OCI-LY7 (cell line): ENCODE measurements around the gene MAVS. TPM values are rescaled to one million over a fixed set of nuclear protein-coding genes. Genes with fewer than 3 reads are reported as not detected.

ENCODE experiments used
- BruUV-seq: library from RNA; stranded (reverse); fragments of 400-500 nt; replicated peaks from 2 replicates; lab custom pipeline; 2021; lab: Mats Ljungman, UMichigan
- CTCF ChIA-PET: fragments of 300-600 bp; sonication (Branson Sonifier 250); formaldehyde crosslinking; loops from one replicate; lab custom pipeline; 2022; ENCODE audit warnings: antibody characterized with exemption; ENCODE audit not compliant: unreplicated experiment; lab: Charles Lee
- POLR2A ChIA-PET: fragments of 300-600 bp; sonication (Branson Sonifier 250); formaldehyde crosslinking; loops from one replicate; lab custom pipeline; 2022; ENCODE audit warnings: antibody characterized with exemption; lab: Charles Lee
- DNase-seq: peaks from one replicate; pipeline ENCODE4 v3.0.0-alpha.2; 2015; ENCODE audit warnings: low spot score
- H2AFZ ChIP-seq: fragments of 200-600 bp; sonication (generic), shearing (Covaris generic); 2 replicates; pipeline ENCODE4 v1.6.1; 2014; ENCODE audit warnings: mild to moderate bottlenecking, antibody characterized with exemption, low read length, moderate library complexity
- H3K27ac ChIP-seq: fragments of 200-600 bp; sonication (generic); 2 replicates; pipeline ENCODE4 v1.5.1; 2014; ENCODE audit warnings: mixed run types, low read depth, mild to moderate bottlenecking, moderate library complexity, low read length, inconsistent platforms; ENCODE audit not compliant: poor library complexity, severe bottlenecking
- H3K36me3 ChIP-seq: fragments of 200-600 bp; sonication (generic); 2 replicates; pipeline ENCODE4 v1.6.1; 2014; ENCODE audit warnings: mild to moderate bottlenecking, antibody characterized with exemption, low read length, moderate library complexity, mixed read lengths; ENCODE audit not compliant: insufficient read depth
- H3K4me1 ChIP-seq: fragments of 200-600 bp; sonication (generic); 2 replicates; pipeline ENCODE4 v1.5.1; 2014; ENCODE audit warnings: mild to moderate bottlenecking, low read length; ENCODE audit not compliant: insufficient read depth, poor library complexity, severe bottlenecking
- H3K4me2 ChIP-seq: fragments of 200-600 bp; sonication (generic); 2 replicates; pipeline ENCODE4 v1.6.1; 2014; ENCODE audit warnings: mild to moderate bottlenecking, low read length
- H3K4me3 ChIP-seq: fragments of 200-600 bp; sonication (generic); 2 replicates; pipeline ENCODE4 v1.5.1; 2014; ENCODE audit warnings: mild to moderate bottlenecking, low read depth, low read length; ENCODE audit not compliant: poor library complexity, severe bottlenecking
- H3K79me2 ChIP-seq: fragments of 200-600 bp; sonication (generic); 2 replicates; pipeline ENCODE4 v1.6.1; 2016; ENCODE audit warnings: low read depth, mild to moderate bottlenecking, low read length, moderate library complexity, mixed read lengths; ENCODE audit not compliant: insufficient read depth
- H3K9me2 ChIP-seq: fragments of 200-600 bp; sonication (generic); 2 replicates; pipeline ENCODE4 v1.6.1; 2016; ENCODE audit warnings: mild to moderate bottlenecking, low read length, mixed read lengths; ENCODE audit not compliant: insufficient read depth
- H3K9me3 ChIP-seq: fragments of 200-600 bp; sonication (generic); 2 replicates; pipeline ENCODE4 v1.6.1; 2014; ENCODE audit warnings: mild to moderate bottlenecking, mixed run types, low read length, mixed read lengths
- H4K20me1 ChIP-seq: fragments of 200-600 bp; sonication (generic); 2 replicates; pipeline ENCODE4 v1.6.1; 2014; ENCODE audit warnings: mild to moderate bottlenecking, antibody characterized with exemption, low read length, moderate library complexity, mixed read lengths; ENCODE audit not compliant: insufficient read depth
- CTCF ChIP-seq: fragments of 200-600 bp; sonication (generic); conservative IDR thresholded peaks from 2 replicates; pipeline ENCODE4 v1.5.1; 2014; ENCODE audit warnings: mild to moderate bottlenecking, antibody characterized with exemption, low read length, moderate library complexity, mixed read lengths
- EZH2phosphoT487 ChIP-seq: fragments of 200-600 bp; sonication (generic); IDR thresholded peaks from 2 replicates; pipeline ENCODE4 v1.6.1; 2018; ENCODE audit warnings: low read depth, borderline replicate concordance, mild to moderate bottlenecking, mixed run types, antibody characterized with exemption, low read length, moderate library complexity, mixed read lengths
- intact Hi-C: fragments of 100-400 bp; cut with micrococcal nuclease; formaldehyde crosslinking; loops from one replicate; pipeline ENCODE4 v1.10.0; 2022; ENCODE audit not compliant: unreplicated experiment
- total RNA-seq, 2 experiments: library from RNA; depleted of rRNA in 1 of 2; stranded (reverse); fragments of >200 nt in 1 of 2; shearing (Covaris generic) in 1 of 2; gene quantifications; 2 replicates each; pipeline ENCODE4 v1.2.3, GENCODE V29; 2014 to 2022

MAVS gene
- total RNA-seq, 2 experiments from 2014 or later = 19.8 to 35.5 TPM

- ChIA-PET POLR2A (interaction anchor here (0.6 kb wide), 1 partner anchor 1706 kb away, joined by 3 read pairs; no protein-coding TSS in a partner anchor), CTCF (no interaction called here)
- intact Hi-C loops = no loop called here
- Histone ChIP-seq H3K4me2 (peak overlapping the region; percentile 68; the same call in 1 of the 2 replicates), H3K27ac (no peak overlapping the region), H3K4me1 (peaks cover 79% of the 10 kb centered on the region), H3K79me2 (peaks cover 100% of the 10 kb centered on the region), H3K4me3 (no peak overlapping the region), H4K20me1 (peaks cover 42% of the 10 kb centered on the region), H3K9me3 (no peaks in the 10 kb centered on the region), H2AFZ (no peak overlapping the region), H3K36me3 (peaks cover 58% of the 10 kb centered on the region), H3K9me2 (no peaks in the 10 kb centered on the region)
- no peak for DNase-seq
- TF ChIP-seq CTCF (no peak), EZH2phosphoT487 (no peak)
- no TSS peak for BruUV-seq
Measured at GRCh38 chr20:3898639-3899038, 52.0 kb downstream of the MAVS start.

GRCh38 chr20:3900187-3900604 is 53.6 kb downstream of the MAVS start:
- ChIA-PET POLR2A (interaction anchor here (0.7 to 3.8 kb wide), 4 partner anchors 8 to 88 kb away, joined by 3 to 21 read pairs (median 3); no protein-coding TSS in a partner anchor), CTCF (no interaction called here)
- no peak overlapping the region for H2AFZ ChIP-seq
- H3K4me3 ChIP-seq = no peak overlapping the region
- H3K36me3 ChIP-seq = peaks cover 58% of the 10 kb centered on the region
- H3K9me2 ChIP-seq = no peaks in the 10 kb centered on the region
- no peak for DNase-seq
- H3K4me1 ChIP-seq = peaks cover 78% of the 10 kb centered on the region
- no TSS peak for BruUV-seq
- intact Hi-C loops = no loop called here
- TF ChIP-seq EZH2phosphoT487 (no peak), CTCF (no peak)
- no peaks in the 10 kb centered on the region for H3K9me3 ChIP-seq
- H3K79me2 ChIP-seq = peaks cover 100% of the 10 kb centered on the region
- peak overlapping the region; percentile 7 for H3K27ac ChIP-seq
- peak overlapping the region; percentile 56 for H3K4me2 ChIP-seq
- peaks cover 56% of the 10 kb centered on the region for H4K20me1 ChIP-seq

GRCh38 chr20:3901028-3901705 is 54.5 kb downstream of the MAVS start:
- H3K4me2 ChIP-seq = peak overlapping the region; percentile 43
- H3K79me2 ChIP-seq = peaks cover 100% of the 10 kb centered on the region
- H3K4me1 ChIP-seq = peaks cover 73% of the 10 kb centered on the region
- no peak for DNase-seq
- H3K27ac ChIP-seq = peak overlapping the region; percentile 35
- H3K9me3 ChIP-seq = no peaks in the 10 kb centered on the region
- POLR2A ChIA-PET = interaction anchor here (0.9 to 3.8 kb wide), 3 partner anchors 9 to 37 kb away, joined by 3 to 21 read pairs (median 11); no protein-coding TSS in a partner anchor
- TF ChIP-seq CTCF (no peak), EZH2phosphoT487 (no peak)
- BruUV-seq = no TSS peak
- peaks cover 56% of the 10 kb centered on the region for H3K36me3 ChIP-seq
- no peak overlapping the region for H3K4me3 ChIP-seq
- CTCF ChIA-PET = no interaction called here
- H3K9me2 ChIP-seq = no peaks in the 10 kb centered on the region
- H4K20me1 ChIP-seq = peaks cover 48% of the 10 kb centered on the region
- no peak overlapping the region for H2AFZ ChIP-seq
- intact Hi-C loops = no loop called here
